GM21576 (cell line): ENCODE results near the gene JMJD1C.
"Not testable (repeated sequence)": the region's sequence is repeated elsewhere in the genome, so short reads cannot be mapped to it uniquely, and the experiment has no call there.

Source experiments
- ATAC-seq: cut with Tn5 transposase; IDR thresholded peaks from one replicate; pipeline ENCODE4 v1.9.1; 2021; ENCODE audit warnings: mild to moderate bottlenecking, moderate library complexity; ENCODE audit not compliant: unreplicated experiment

The JMJD1C gene

GRCh38 chr10:63407136-63407662 lies 58.6 kb downstream of the JMJD1C start:
- ATAC-seq = no peak

- ATAC-seq = no peak
Measured at GRCh38 chr10:63396133-63396761, 69.5 kb downstream of the JMJD1C start.

- ATAC-seq = no peak
Measured at GRCh38 chr10:63393050-63393449, 72.7 kb downstream of the JMJD1C start.

GRCh38 chr10:63392224-63392623 lies 73.6 kb downstream of the JMJD1C start:
- no peak for ATAC-seq

- ATAC-seq = no peak
Measured at GRCh38 chr10:63391812-63392211, 74.0 kb downstream of the JMJD1C start.

GRCh38 chr10:63390521-63390920 lies 75.3 kb downstream of the JMJD1C start:
- no peak for ATAC-seq

- peak; percentile 69 for ATAC-seq
Measured at GRCh38 chr10:63388421-63389031, 77.3 kb downstream of the JMJD1C start.

GRCh38 chr10:63385254-63385653 lies 80.5 kb downstream of the JMJD1C start:
- ATAC-seq = no peak

GRCh38 chr10:63384675-63385074 lies 81.1 kb downstream of the JMJD1C start:
- ATAC-seq = no peak

GRCh38 chr10:63384001-63384400 lies 81.8 kb downstream of the JMJD1C start:
- no peak for ATAC-seq

GRCh38 chr10:63383141-63383540 lies 82.6 kb downstream of the JMJD1C start:
- ATAC-seq = no peak

GRCh38 chr10:63382066-63382465 lies 83.7 kb downstream of the JMJD1C start:
- no peak for ATAC-seq

GRCh38 chr10:63377305-63377661 lies 88.5 kb downstream of the JMJD1C start:
- ATAC-seq = not testable (repeated sequence)

- peak; percentile 98 for ATAC-seq
Measured at GRCh38 chr10:63376560-63377304, 89.0 kb downstream of the JMJD1C start.

GRCh38 chr10:63375859-63376258 lies 89.9 kb downstream of the JMJD1C start:
- no peak for ATAC-seq

- no peak for ATAC-seq
Measured at GRCh38 chr10:63375458-63375857, 90.3 kb downstream of the JMJD1C start.

GRCh38 chr10:63374991-63375390 lies 90.8 kb downstream of the JMJD1C start:
- ATAC-seq = no peak

- ATAC-seq = no peak
Measured at GRCh38 chr10:63373176-63373575, 92.6 kb downstream of the JMJD1C start.

GRCh38 chr10:63369711-63370110 lies 96.1 kb downstream of the JMJD1C start:
- no peak for ATAC-seq

- ATAC-seq = no peak
Measured at GRCh38 chr10:63368365-63368764, 97.4 kb downstream of the JMJD1C start.

GRCh38 chr10:63366933-63367332 lies 98.8 kb downstream of the JMJD1C start:
- no peak for ATAC-seq
